Measurements from ENCODE around the gene GGN. TPM values are rescaled to one million over a fixed set of nuclear protein-coding genes. Genes with fewer than 3 reads are reported as not detected.

GGN gene
- total RNA-seq, 4 donors from 2014 or later = 0.33 to 2.2 (median 0.91) TPM; not detected in 1

- Histone ChIP-seq H3K9me3 (no peaks in the 10 kb centered on the region), H3K4me1 (peaks cover 5 to 27% (median 16%) of the 10 kb centered on the region in 4 donors), H3K36me3 (peaks cover 0 to 11% (median 5%) of the 10 kb centered on the region in 4 donors), H3K27ac (replicated peaks in 1 of 4) (no peak overlapping the region), H3K4me3 (no peak overlapping the region), H3K27me3 (peaks cover 0 to 64% (median 37%) of the 10 kb centered on the region in 4 donors)
- intact Hi-C loops (cut with DNase I) = loop anchor here (5.0 kb wide), 3 partner anchors 117 to 532 kb away; partner anchors contain the start of genes EIF3K, MAP4K1, MRPS12 and SARS2
- TF ChIP-seq POLR2AphosphoS5 (IDR thresholded peaks at IDR 0.05) = no peak
- no peak for TF ChIP-seq POLR2A (IDR thresholded peaks at IDR 0.05; ENCODE audit: low read depth)
- TF ChIP-seq, protein P1, sequence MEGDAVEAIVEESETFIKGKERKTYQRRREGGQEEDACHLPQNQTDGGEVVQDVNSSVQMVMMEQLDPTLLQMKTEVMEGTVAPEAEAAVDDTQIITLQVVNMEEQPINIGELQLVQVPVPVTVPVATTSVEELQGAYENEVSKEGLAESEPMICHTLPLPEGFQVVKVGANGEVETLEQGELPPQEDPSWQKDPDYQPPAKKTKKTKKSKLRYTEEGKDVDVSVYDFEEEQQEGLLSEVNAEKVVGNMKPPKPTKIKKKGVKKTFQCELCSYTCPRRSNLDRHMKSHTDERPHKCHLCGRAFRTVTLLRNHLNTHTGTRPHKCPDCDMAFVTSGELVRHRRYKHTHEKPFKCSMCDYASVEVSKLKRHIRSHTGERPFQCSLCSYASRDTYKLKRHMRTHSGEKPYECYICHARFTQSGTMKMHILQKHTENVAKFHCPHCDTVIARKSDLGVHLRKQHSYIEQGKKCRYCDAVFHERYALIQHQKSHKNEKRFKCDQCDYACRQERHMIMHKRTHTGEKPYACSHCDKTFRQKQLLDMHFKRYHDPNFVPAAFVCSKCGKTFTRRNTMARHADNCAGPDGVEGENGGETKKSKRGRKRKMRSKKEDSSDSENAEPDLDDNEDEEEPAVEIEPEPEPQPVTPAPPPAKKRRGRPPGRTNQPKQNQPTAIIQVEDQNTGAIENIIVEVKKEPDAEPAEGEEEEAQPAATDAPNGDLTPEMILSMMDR (IDR thresholded peaks at IDR 0.05) = no peak
- TF ChIP-seq EP300 (IDR thresholded peaks at IDR 0.05) = no peak
- no peak for DNase-seq (ENCODE audit: extremely low spot score)
- 72% methylated on average over 5 of the region's 5 CpGs for WGBS
These were observed 12.5 kb upstream of the GGN start for GRCh38 chr19:38400361-38400760.

- H3K36me3 ChIP-seq = peaks cover 0 to 2% (median 0%) of the 10 kb centered on the region in 4 donors
- peaks cover 0 to 72% (median 43%) of the 10 kb centered on the region in 4 donors for H3K27me3 ChIP-seq
- TF ChIP-seq, protein P1 (IDR thresholded peaks at IDR 0.05) = no peak
- TF ChIP-seq EP300 (IDR thresholded peaks at IDR 0.05) (no peak), POLR2A (IDR thresholded peaks at IDR 0.05; ENCODE audit: low read depth) (no peak), POLR2AphosphoS5 (IDR thresholded peaks at IDR 0.05) (no peak)
- H3K4me1 ChIP-seq = peaks cover 5 to 28% (median 18%) of the 10 kb centered on the region in 4 donors
- H3K4me3 ChIP-seq = no peak overlapping the region
- H3K9me3 ChIP-seq = no peaks in the 10 kb centered on the region
- H3K27ac ChIP-seq (replicated peaks in 1 of 4) = no peak overlapping the region
- no peak for DNase-seq (ENCODE audit: extremely low spot score)
- 100% methylated on average over 1 of the region's 1 CpG for WGBS
- intact Hi-C loops (cut with DNase I) = no loop called here
These were observed 11.7 kb upstream of the GGN start for GRCh38 chr19:38399537-38399936.

DNA sequence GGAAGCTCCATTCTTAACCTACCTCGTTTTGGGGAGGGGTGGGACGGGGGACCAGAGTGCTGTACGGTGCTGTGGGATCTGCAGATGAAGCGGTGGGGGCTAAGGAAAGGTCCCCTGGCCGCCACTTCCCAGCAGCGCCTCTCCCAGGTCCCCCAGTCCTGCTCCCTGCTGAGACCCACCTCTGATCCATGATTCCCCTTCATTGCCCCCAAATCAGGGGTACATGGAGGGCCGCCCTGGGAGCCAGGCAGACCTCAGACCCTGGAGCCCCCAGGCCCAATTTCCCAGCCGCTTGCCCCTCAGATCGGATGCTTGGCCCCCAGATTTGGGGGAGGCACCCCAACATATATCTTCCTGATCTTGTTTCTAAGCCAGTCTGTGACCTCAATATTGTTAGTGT lies 11.2 kb upstream of the GGN start:
- Histone ChIP-seq H3K36me3 (no peaks in the 10 kb centered on the region), H3K9me3 (no peaks in the 10 kb centered on the region), H3K4me3 (no peak overlapping the region), H3K27me3 (peaks cover 0 to 77% (median 45%) of the 10 kb centered on the region in 4 donors), H3K27ac (replicated peaks in 1 of 4) (no peak overlapping the region), H3K4me1 (peaks cover 5 to 25% (median 14%) of the 10 kb centered on the region in 4 donors)
- TF ChIP-seq, protein P1 (IDR thresholded peaks at IDR 0.05) = no peak
- TF ChIP-seq POLR2A (IDR thresholded peaks at IDR 0.05; ENCODE audit: low read depth) (no peak), EP300 (IDR thresholded peaks at IDR 0.05) (no peak)
- DNase-seq (ENCODE audit: extremely low spot score) = no peak
- 56% methylated on average over 9 of the region's 9 CpGs for WGBS
- intact Hi-C loops (cut with DNase I) = no loop called here

- Histone ChIP-seq H3K4me1 (peaks cover 0 to 14% (median 3%) of the 10 kb centered on the region in 4 donors), H3K9me3 (no peaks in the 10 kb centered on the region), H3K27ac (replicated peaks in 1 of 4) (no peak overlapping the region), H3K36me3 (no peaks in the 10 kb centered on the region), H3K4me3 (peak overlapping the region in 2 of 4 donors; percentile 14 to 16), H3K27me3 (peaks cover 0 to 70% (median 42%) of the 10 kb centered on the region in 4 donors)
- 11% methylated on average over 28 of the region's 86 CpGs for WGBS
- TF ChIP-seq POLR2A (IDR thresholded peaks at IDR 0.05; ENCODE audit: low read depth) (no peak), POLR2AphosphoS5 (IDR thresholded peaks at IDR 0.05) (no peak), EP300 (IDR thresholded peaks at IDR 0.05) (no peak)
- TF ChIP-seq, protein P1 (IDR thresholded peaks at IDR 0.05) = no peak
- intact Hi-C loops (cut with DNase I) = no loop called here
- DNase-seq (ENCODE audit: extremely low spot score) = no peak
These were observed 7.7 kb upstream of the GGN start for GRCh38 chr19:38395381-38396114.

Data from esophagus muscularis mucosa (tissue), 4 donors.